Erythroblast (primary cell): ENCODE results near the gene CTSH.

ENCODE experiments used
- GATA1 ChIP-seq: IDR thresholded peaks from 2 replicates; pipeline ENCODE4 v1.6.1; 2011; ENCODE audit warnings: low read depth, mild to moderate bottlenecking, control low read depth, low read length, moderate library complexity
- POLR2A ChIP-seq: IDR thresholded peaks from 2 replicates; pipeline ENCODE4 v1.6.1; 2011; ENCODE audit warnings: mild to moderate bottlenecking, low read length

DNA sequence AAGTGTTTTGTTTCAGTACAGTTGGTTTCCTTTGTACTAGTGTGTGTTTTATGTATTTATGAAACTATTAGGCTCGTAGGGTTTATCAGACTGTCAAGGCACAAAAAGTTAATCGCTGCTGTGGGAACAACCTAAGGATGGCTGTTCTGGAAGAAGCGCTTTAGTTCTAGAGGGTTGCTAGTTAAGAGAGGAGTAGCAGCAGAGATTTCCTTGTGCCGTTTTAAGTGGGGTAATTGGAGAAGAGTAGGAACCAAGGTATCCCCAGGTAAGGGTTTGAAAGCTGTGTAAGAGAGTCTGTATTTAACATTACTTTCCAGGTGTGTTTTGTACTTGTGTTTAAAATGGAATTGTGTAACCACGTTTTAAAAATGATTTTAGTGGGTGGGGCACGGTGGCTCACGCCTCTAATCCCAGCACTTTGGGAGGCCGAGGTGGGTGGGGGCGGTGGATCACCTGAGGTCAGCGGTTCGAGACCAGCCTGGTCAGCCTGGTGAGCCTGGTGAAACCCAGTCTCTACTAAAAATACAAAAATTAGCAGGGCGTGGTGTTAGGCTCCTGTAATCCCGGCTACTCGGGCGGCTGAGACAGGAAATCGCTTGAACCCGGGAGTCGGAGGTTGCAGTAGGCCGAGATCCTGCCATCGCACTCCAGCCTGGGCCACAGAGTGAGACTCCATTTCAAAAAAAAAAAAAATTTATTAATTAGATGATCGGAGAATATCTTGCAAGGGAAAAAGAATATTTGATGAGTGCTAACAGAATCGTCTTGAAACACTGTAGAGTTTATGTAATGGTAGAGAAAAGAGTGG, 69.5 kb downstream of the CTSH start:
- TF ChIP-seq POLR2A: no peak
- TF ChIP-seq GATA1: no peak
